Suprapubic skin (tissue), 4 donors: ENCODE data around the gene ERI3. TPM values are rescaled to one million over a fixed set of nuclear protein-coding genes. Genes with fewer than 3 reads are reported as not detected.
A peak's percentile ranks its signal among the peaks of the same experiment; 100 is the strongest.

ENCODE experiments used
- DNase-seq, 2 donors: peaks; one replicate each; pipeline ENCODE4 v3.0.0-alpha.2; 2019; ENCODE audit warnings: low spot score in 2 of 2
- H3K27ac ChIP-seq: fragments of 200-600 bp; sonication (generic); one replicate; pipeline ENCODE4 v1.5.1; 2019
- H3K27me3 ChIP-seq: fragments of 200-600 bp; sonication (generic); one replicate; pipeline ENCODE4 v1.5.1; 2019
- H3K36me3 ChIP-seq: fragments of 200-600 bp; sonication (generic); one replicate; pipeline ENCODE4 v1.5.1; 2019
- H3K4me1 ChIP-seq: fragments of 200-600 bp; sonication (generic); one replicate; pipeline ENCODE4 v1.5.1; 2019
- H3K4me3 ChIP-seq: fragments of 200-600 bp; sonication (generic); one replicate; pipeline ENCODE4 v1.5.1; 2019; ENCODE audit warnings: mild to moderate bottlenecking
- H3K9me3 ChIP-seq: fragments of 200-600 bp; sonication (generic); one replicate; pipeline ENCODE4 v1.5.1; 2019
- CTCF ChIP-seq, 2 donors: fragments of 200-600 bp in 1 of 2; fragments of 450-650 bp in 1 of 2; sonication (generic) in 1 of 2; IDR thresholded peaks; one replicate each; pipeline ENCODE4 v1.5.1; 2016 to 2019; ENCODE audit warnings: antibody characterized with exemption in 2 of 2, mild to moderate bottlenecking in 1 of 2, moderate library complexity in 1 of 2
- EP300 ChIP-seq: sonication (generic); formaldehyde crosslinking; IDR thresholded peaks from one replicate; pipeline ENCODE4 v1.6.1; 2017; ENCODE audit warnings: antibody characterized with exemption
- POLR2A ChIP-seq, 2 donors: fragments of 450-650 bp; IDR thresholded peaks; one replicate each; pipeline ENCODE4 v1.6.1; 2017; ENCODE audit warnings: antibody characterized with exemption in 2 of 2, mild to moderate bottlenecking in 2 of 2, moderate library complexity in 2 of 2
- POLR2AphosphoS5 ChIP-seq, 3 donors: sonication (generic); formaldehyde crosslinking; IDR thresholded peaks; one replicate each; pipeline ENCODE4 v1.6.1; 2017; ENCODE audit warnings: antibody characterized with exemption in 3 of 3
- WGBS: methylation state at CpG from one replicate; pipeline ENCODE4 v1.1.5; 2018; 5-methylcytosine and 5-hydroxymethylcytosine counted together
- total RNA-seq, 4 donors: library from RNA; depleted of rRNA; stranded (reverse); fragments of >200 nt; gene quantifications; one replicate each; pipeline ENCODE4 v1.1.0, GENCODE V29; 2016

ERI3 gene
- total RNA-seq, 4 donors from 2014 or later: 23.3 to 33.4 (median 31.0) TPM

DNA sequence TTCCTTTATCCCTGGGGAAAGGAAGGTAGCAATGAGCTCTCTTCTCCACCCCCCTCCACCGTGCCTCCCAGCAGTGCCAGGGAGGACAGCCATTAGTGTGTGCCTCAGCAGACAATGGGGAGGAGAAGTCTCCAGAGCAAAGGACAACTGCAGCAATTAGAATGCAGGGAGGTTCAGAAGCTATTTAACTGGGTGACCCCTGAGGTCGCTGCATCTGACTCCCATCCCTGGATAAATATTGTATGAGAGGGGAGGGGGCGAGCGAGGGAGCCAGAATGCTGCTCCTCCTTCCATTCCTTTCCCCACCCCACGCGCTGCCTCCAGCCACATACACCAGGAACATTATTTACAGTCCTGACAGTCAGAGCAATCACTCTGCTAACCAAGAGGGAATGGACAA lies 59.0 kb downstream of the ERI3 start:
- H3K4me1 ChIP-seq: peaks cover 9% of the 10 kb centered on the region
- TF ChIP-seq POLR2A (IDR thresholded peaks at IDR 0.05): no peak
- TF ChIP-seq CTCF (IDR thresholded peaks at IDR 0.05): no peak
- no peak for TF ChIP-seq POLR2AphosphoS5 (IDR thresholded peaks at IDR 0.05)
- no peak for TF ChIP-seq EP300
- no peak for DNase-seq
- H3K27ac ChIP-seq: no peak overlapping the region
- peaks cover 46% of the 10 kb centered on the region for H3K36me3 ChIP-seq
- no peak overlapping the region for H3K4me3 ChIP-seq
- no peaks in the 10 kb centered on the region for H3K27me3 ChIP-seq
- 93% methylated on average over 6 of the region's 6 CpGs for WGBS
- H3K9me3 ChIP-seq: no peaks in the 10 kb centered on the region

GRCh38 chr1:44294588-44295007 lies 60.5 kb downstream of the ERI3 start:
- Histone ChIP-seq H3K27me3 (no peaks in the 10 kb centered on the region), H3K27ac (no peak overlapping the region), H3K9me3 (no peaks in the 10 kb centered on the region), H3K36me3 (peaks cover 49% of the 10 kb centered on the region), H3K4me3 (no peak overlapping the region), H3K4me1 (peaks cover 9% of the 10 kb centered on the region)
- no peak for DNase-seq
- TF ChIP-seq EP300 (no peak), CTCF (IDR thresholded peaks at IDR 0.05) (peak; percentile 16 to 29), POLR2A (IDR thresholded peaks at IDR 0.05) (no peak), POLR2AphosphoS5 (IDR thresholded peaks at IDR 0.05) (no peak)
- WGBS: 69% methylated on average over 4 of the region's 4 CpGs

DNA sequence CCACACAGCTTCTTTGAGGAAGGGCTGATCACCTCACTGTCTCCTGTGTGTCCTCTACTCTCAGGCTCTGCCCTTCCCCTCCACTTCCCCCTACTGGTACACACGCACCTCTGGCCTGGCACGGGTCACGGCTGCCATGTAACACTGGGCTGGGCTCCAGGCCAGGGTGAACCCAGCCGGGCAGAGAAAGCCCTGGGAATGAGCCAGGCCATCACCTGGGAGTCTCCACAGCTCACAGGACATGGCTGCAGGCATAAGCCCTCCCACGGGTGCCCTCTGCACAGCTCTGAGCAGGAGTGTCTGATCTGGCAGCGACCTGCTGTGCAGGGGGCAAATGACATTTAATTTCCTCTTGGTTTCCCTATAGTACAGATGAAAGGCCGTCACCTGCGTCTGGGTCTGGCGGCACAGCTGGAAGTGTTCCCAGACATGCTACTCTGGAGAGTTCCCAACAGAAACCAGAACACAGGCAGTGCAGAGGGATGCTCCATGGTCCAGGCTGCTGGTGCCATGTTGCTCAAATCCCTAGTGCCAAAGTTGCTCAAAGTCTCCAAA lies 61.2 kb downstream of the ERI3 start:
- DNase-seq: no peak
- Histone ChIP-seq H3K27me3 (no peaks in the 10 kb centered on the region), H3K4me1 (peaks cover 9% of the 10 kb centered on the region), H3K36me3 (peaks cover 48% of the 10 kb centered on the region), H3K4me3 (no peak overlapping the region), H3K27ac (no peak overlapping the region), H3K9me3 (no peaks in the 10 kb centered on the region)
- 37% methylated on average over 8 of the region's 9 CpGs for WGBS
- TF ChIP-seq POLR2A (IDR thresholded peaks at IDR 0.05) (no peak), CTCF (IDR thresholded peaks at IDR 0.05) (no peak), POLR2AphosphoS5 (IDR thresholded peaks at IDR 0.05) (no peak), EP300 (no peak)

DNA sequence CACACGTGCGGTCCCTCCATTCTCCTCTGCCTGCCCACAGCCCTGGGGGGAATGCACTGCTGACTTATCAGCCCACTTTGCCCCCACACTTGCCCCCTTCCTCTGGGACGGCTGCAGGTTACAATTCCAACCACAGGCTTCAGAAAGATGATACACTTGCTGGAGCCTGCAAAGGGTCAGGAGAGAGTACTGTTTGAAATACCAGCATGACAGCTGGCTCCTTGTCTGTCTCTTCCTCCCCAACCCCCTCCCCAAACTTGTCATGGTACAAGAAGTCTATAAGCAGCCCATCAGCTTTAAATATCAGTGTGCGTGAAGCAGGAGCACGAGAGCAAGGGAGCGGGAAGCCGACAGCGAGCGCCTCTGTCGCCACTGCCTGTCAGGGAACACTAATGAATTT lies 62.4 kb downstream of the ERI3 start:
- 93% methylated on average over 10 of the region's 10 CpGs for WGBS
- peaks cover 9% of the 10 kb centered on the region for H3K4me1 ChIP-seq
- H3K36me3 ChIP-seq: peaks cover 39% of the 10 kb centered on the region
- TF ChIP-seq EP300 (no peak), POLR2AphosphoS5 (IDR thresholded peaks at IDR 0.05) (no peak), CTCF (IDR thresholded peaks at IDR 0.05) (no peak), POLR2A (IDR thresholded peaks at IDR 0.05) (no peak)
- H3K27me3 ChIP-seq: no peaks in the 10 kb centered on the region
- no peak overlapping the region for H3K27ac ChIP-seq
- no peak for DNase-seq
- no peak overlapping the region for H3K4me3 ChIP-seq
- no peaks in the 10 kb centered on the region for H3K9me3 ChIP-seq

DNA sequence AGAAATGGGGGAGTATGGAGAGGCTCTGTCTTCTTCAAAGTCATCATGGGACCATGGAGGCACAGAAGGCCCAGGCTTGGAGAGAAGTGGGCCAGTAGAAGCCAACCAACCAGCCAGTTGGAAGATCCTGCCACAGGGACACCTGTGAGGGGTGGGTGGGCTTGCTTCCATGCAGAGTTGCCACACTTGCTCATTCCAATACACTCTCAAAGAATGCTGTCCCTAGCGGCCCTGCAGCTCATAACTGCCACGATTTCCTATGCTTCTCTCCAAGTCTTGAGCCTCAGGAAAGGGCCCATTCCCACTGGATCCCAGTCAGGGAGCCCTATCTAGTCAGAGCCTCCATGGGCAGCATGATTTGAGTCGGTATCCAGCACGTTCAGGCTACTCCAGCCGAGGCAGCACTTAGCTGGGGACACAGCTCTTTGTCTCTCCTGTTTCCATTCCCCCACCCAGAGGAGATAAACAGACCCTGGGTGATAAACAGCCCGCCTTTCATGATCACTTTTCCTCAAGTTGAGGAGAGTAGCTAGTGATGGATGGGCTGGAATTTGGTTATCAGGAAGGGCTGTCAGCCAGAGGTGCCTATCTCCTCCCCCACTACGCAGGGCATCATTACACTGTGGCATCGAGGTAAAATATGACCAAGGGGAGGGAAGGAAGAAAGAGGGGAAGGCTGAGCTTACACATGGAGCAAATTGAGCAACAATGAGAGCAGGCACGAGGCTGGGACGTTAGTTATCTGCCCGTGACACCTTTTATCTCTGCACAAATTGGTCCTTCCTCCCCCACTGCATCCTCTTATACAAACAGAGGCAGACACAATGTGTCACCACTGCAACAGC lies 64.6 kb downstream of the ERI3 start:
- Histone ChIP-seq H3K27ac (no peak overlapping the region), H3K27me3 (no peaks in the 10 kb centered on the region), H3K36me3 (peaks cover 29% of the 10 kb centered on the region), H3K9me3 (no peaks in the 10 kb centered on the region), H3K4me3 (no peak overlapping the region), H3K4me1 (peaks cover 9% of the 10 kb centered on the region)
- DNase-seq: no peak
- WGBS: 78% methylated on average over 11 of the region's 11 CpGs
- TF ChIP-seq CTCF (IDR thresholded peaks at IDR 0.05) (no peak), POLR2AphosphoS5 (IDR thresholded peaks at IDR 0.05) (no peak)
